Neural progenitor cell (in vitro differentiated cells): ENCODE results near the gene WIPF2. TPM values are rescaled to one million over a fixed set of nuclear protein-coding genes. Genes with fewer than 3 reads are reported as not detected.

Source experiments
- DNase-seq: peaks from one replicate; pipeline ENCODE4 v3.0.0-alpha.2; 2016; ENCODE audit warnings: low spot score
- H2AFZ ChIP-seq: fragments of 200-600 bp; sonication (generic); replicated peaks from 2 replicates; pipeline ENCODE4 v1.6.1; 2016; ENCODE audit warnings: antibody characterized with exemption
- H3F3A ChIP-seq: fragments of 200-600 bp; sonication (generic); 2 replicates; pipeline ENCODE4 v1.6.1; 2016; ENCODE audit warnings: antibody characterized with exemption, low read depth
- H3K27ac ChIP-seq: fragments of 200-600 bp; sonication (generic); 2 replicates; pipeline ENCODE4 v1.5.1; 2016; ENCODE audit warnings: mild to moderate bottlenecking
- H3K27me3 ChIP-seq: fragments of 200-600 bp; sonication (generic); 2 replicates; pipeline ENCODE4 v1.6.1; 2016; ENCODE audit warnings: mild to moderate bottlenecking, moderate library complexity
- H3K36me3 ChIP-seq: fragments of 200-600 bp; sonication (generic); 2 replicates; pipeline ENCODE4 v1.5.1; 2016
- H3K4me1 ChIP-seq: fragments of 200-600 bp; sonication (generic); 2 replicates; pipeline ENCODE4 v1.6.1; 2016; ENCODE audit warnings: mixed run types
- H3K4me2 ChIP-seq: fragments of 200-600 bp; sonication (generic); 2 replicates; pipeline ENCODE4 v1.6.1; 2016
- H3K4me3 ChIP-seq: fragments of 200-600 bp; sonication (generic); 2 replicates; pipeline ENCODE4 v1.5.1; 2016
- H3K79me2 ChIP-seq: fragments of 200-600 bp; sonication (generic); 2 replicates; pipeline ENCODE4 v1.6.1; 2016; ENCODE audit warnings: low read depth
- H3K9ac ChIP-seq: fragments of 200-600 bp; sonication (generic); 2 replicates; pipeline ENCODE4 v1.6.1; 2016
- H3K9me3 ChIP-seq: fragments of 200-600 bp; sonication (generic); 2 replicates; pipeline ENCODE4 v1.5.1; 2016; ENCODE audit warnings: low read depth
- H4K20me1 ChIP-seq: fragments of 200-600 bp; sonication (generic); 2 replicates; pipeline ENCODE4 v1.6.1; 2016; ENCODE audit warnings: low read depth
- H3K27ac Mint-ChIP-seq: 3 replicates; pipeline ENCODE4 v1.8.0; 2021; ENCODE audit warnings: mixed read lengths
- H3K27me3 Mint-ChIP-seq: 2 replicates; pipeline ENCODE4 v1.8.0; 2022; ENCODE audit warnings: low read depth, mild to moderate bottlenecking, inconsistent platforms, moderate library complexity, mixed read lengths; ENCODE audit not compliant: insufficient read depth
- H3K36me3 Mint-ChIP-seq: 3 replicates; pipeline ENCODE4 v1.8.0; 2021; ENCODE audit warnings: mixed read lengths
- H3K4me1 Mint-ChIP-seq: 3 replicates; pipeline ENCODE4 v1.8.0; 2021; ENCODE audit warnings: mixed read lengths
- H3K4me3 Mint-ChIP-seq: 3 replicates; pipeline ENCODE4 v1.8.0; 2021; ENCODE audit warnings: mild to moderate bottlenecking, moderate library complexity, mixed read lengths
- H3K9me3 Mint-ChIP-seq: 3 replicates; pipeline ENCODE4 v1.8.0; 2020; ENCODE audit warnings: mixed read lengths
- CTCF ChIP-seq: fragments of 200-600 bp; sonication (generic); IDR thresholded peaks from 2 replicates; pipeline ENCODE4 v1.5.1; 2017; ENCODE audit warnings: antibody characterized with exemption, mild to moderate bottlenecking
- EZH2 ChIP-seq: fragments of 200-600 bp; sonication (generic); IDR thresholded peaks from 2 replicates; pipeline ENCODE4 v1.6.1; 2017; ENCODE audit warnings: antibody characterized with exemption, mild to moderate bottlenecking, moderate library complexity
- EZH2phosphoT487 ChIP-seq: fragments of 200-600 bp; sonication (generic); IDR thresholded peaks from 2 replicates; pipeline ENCODE4 v1.6.1; 2017; ENCODE audit warnings: antibody characterized with exemption
- total RNA-seq: library from RNA; depleted of rRNA; stranded (reverse); fragments of >200 nt; gene quantifications from 2 replicates; pipeline ENCODE4 v1.2.3, GENCODE V29; 2015; ENCODE audit warnings: low replicate concordance

The WIPF2 gene
- total RNA-seq, 1 donor from 2014 or later, result 6.8 TPM

- no peaks in the 10 kb centered on the region for H4K20me1 ChIP-seq
- TF ChIP-seq EZH2phosphoT487, result no peak
- no peak for TF ChIP-seq CTCF
- no peak for TF ChIP-seq EZH2
- H3K4me3 ChIP-seq, result no peak overlapping the region
- no peak for DNase-seq
- Mint-ChIP-seq H3K4me3 (no peak overlapping the region), H3K9me3 (no peaks in the 10 kb centered on the region), H3K36me3 (peaks cover 17% of the 10 kb centered on the region), H3K4me1 (no peaks in the 10 kb centered on the region), H3K27ac (no peak overlapping the region), H3K27me3 (no peaks in the 10 kb centered on the region)
- no peak overlapping the region for H3K27ac ChIP-seq
- no peaks in the 10 kb centered on the region for H3K4me1 ChIP-seq
- H3K27me3 ChIP-seq, result no peaks in the 10 kb centered on the region
- H3K9ac ChIP-seq, result no peak overlapping the region
- no peak overlapping the region for H2AFZ ChIP-seq
- H3F3A ChIP-seq, result no peaks in the 10 kb centered on the region
- no peaks in the 10 kb centered on the region for H3K9me3 ChIP-seq
- no peak overlapping the region for H3K4me2 ChIP-seq
- peaks cover 3% of the 10 kb centered on the region for H3K36me3 ChIP-seq
- H3K79me2 ChIP-seq, result no peaks in the 10 kb centered on the region
These were observed 47.8 kb downstream of the WIPF2 start for GRCh38 chr17:40266882-40267281.

- Histone ChIP-seq H2AFZ (no peak overlapping the region), H3K4me3 (no peak overlapping the region), H3K36me3 (peaks cover 3% of the 10 kb centered on the region), H3K9me3 (no peaks in the 10 kb centered on the region), H4K20me1 (no peaks in the 10 kb centered on the region), H3K9ac (no peak overlapping the region), H3F3A (no peaks in the 10 kb centered on the region), H3K27me3 (no peaks in the 10 kb centered on the region), H3K27ac (no peak overlapping the region), H3K4me1 (no peaks in the 10 kb centered on the region), H3K79me2 (no peaks in the 10 kb centered on the region), H3K4me2 (no peak overlapping the region)
- Mint-ChIP-seq H3K4me3 (no peak overlapping the region), H3K36me3 (peaks cover 10% of the 10 kb centered on the region), H3K27ac (no peak overlapping the region), H3K27me3 (no peaks in the 10 kb centered on the region), H3K4me1 (no peaks in the 10 kb centered on the region), H3K9me3 (no peaks in the 10 kb centered on the region)
- DNase-seq, result no peak
- no peak for TF ChIP-seq EZH2phosphoT487
- TF ChIP-seq CTCF, result no peak
- no peak for TF ChIP-seq EZH2
These were observed 49.1 kb downstream of the WIPF2 start for GRCh38 chr17:40268141-40268712.

GRCh38 chr17:40278414-40278813, 59.3 kb downstream of the WIPF2 start:
- H2AFZ ChIP-seq, result no peak overlapping the region
- no peak overlapping the region for H3K27ac ChIP-seq
- H3K4me1 ChIP-seq, result no peaks in the 10 kb centered on the region
- DNase-seq, result no peak
- Mint-ChIP-seq H3K27ac (no peak overlapping the region), H3K9me3 (no peaks in the 10 kb centered on the region), H3K27me3 (peaks cover 2% of the 10 kb centered on the region), H3K36me3 (peaks cover 27% of the 10 kb centered on the region), H3K4me1 (no peaks in the 10 kb centered on the region), H3K4me3 (no peak overlapping the region)
- no peak overlapping the region for H3K4me3 ChIP-seq
- no peak overlapping the region for H3K9ac ChIP-seq
- H3K79me2 ChIP-seq, result no peaks in the 10 kb centered on the region
- H3K4me2 ChIP-seq, result no peak overlapping the region
- TF ChIP-seq CTCF, result no peak
- TF ChIP-seq EZH2, result no peak
- TF ChIP-seq EZH2phosphoT487, result no peak
- H3K9me3 ChIP-seq, result no peaks in the 10 kb centered on the region
- H3K27me3 ChIP-seq, result no peaks in the 10 kb centered on the region
- no peaks in the 10 kb centered on the region for H3F3A ChIP-seq
- no peaks in the 10 kb centered on the region for H4K20me1 ChIP-seq
- no peaks in the 10 kb centered on the region for H3K36me3 ChIP-seq
